ENCODE data around the gene REEP3.
A peak's percentile ranks its signal among the peaks of the same experiment; 100 is the strongest.

Gene REEP3

GRCh38 chr10:63593576-63593975 lies 72.4 kb downstream of the REEP3 start:
- DNase-seq, result no peak

- DNase-seq, result no peak
Measured at GRCh38 chr10:63595072-63595471, 73.9 kb downstream of the REEP3 start.

- no peak for DNase-seq
Measured at GRCh38 chr10:63596924-63597323, 75.7 kb downstream of the REEP3 start.

GRCh38 chr10:63600540-63600939 lies 79.3 kb downstream of the REEP3 start:
- no peak for DNase-seq

GRCh38 chr10:63603709-63604445 lies 82.7 kb downstream of the REEP3 start:
- no peak for DNase-seq

GRCh38 chr10:63605197-63605967 lies 84.2 kb downstream of the REEP3 start:
- DNase-seq, result no peak

- no peak for DNase-seq
Measured at GRCh38 chr10:63608511-63608910, 87.3 kb downstream of the REEP3 start.

GRCh38 chr10:63611078-63611477 lies 89.9 kb downstream of the REEP3 start:
- no peak for DNase-seq

- DNase-seq, result no peak
Measured at GRCh38 chr10:63614371-63614891, 93.2 kb downstream of the REEP3 start.

GRCh38 chr10:63618552-63618951 lies 97.4 kb downstream of the REEP3 start:
- no peak for DNase-seq

- no peak for DNase-seq
Measured at GRCh38 chr10:63619426-63619825, 98.2 kb downstream of the REEP3 start.

GRCh38 chr10:63622097-63622496 lies 100.9 kb downstream of the REEP3 start:
- no peak for DNase-seq

- no peak for DNase-seq
Measured at GRCh38 chr10:63624701-63625100, 103.5 kb downstream of the REEP3 start.

GRCh38 chr10:63627396-63627795 lies 106.2 kb downstream of the REEP3 start:
- DNase-seq, result no peak

GRCh38 chr10:63627881-63628296 lies 106.7 kb downstream of the REEP3 start:
- no peak for DNase-seq

- DNase-seq, result peak; percentile 83 to 85
Measured at GRCh38 chr10:63628526-63629362, 107.5 kb downstream of the REEP3 start.

GRCh38 chr10:63629363-63630084 lies 108.3 kb downstream of the REEP3 start:
- peak; percentile 79 to 85 for DNase-seq

GRCh38 chr10:63630085-63630930 lies 109.1 kb downstream of the REEP3 start:
- DNase-seq, result peak; percentile 55 to 61

- no peak for DNase-seq
Measured at GRCh38 chr10:63630931-63631680, 109.9 kb downstream of the REEP3 start.

GRCh38 chr10:63631991-63632390 lies 110.8 kb downstream of the REEP3 start:
- DNase-seq, result no peak

Measured in AML-193 (cell line).